Measurements from ENCODE around the gene PTGER4.
A peak's percentile ranks its signal among the peaks of the same experiment; 100 is the strongest.

The PTGER4 gene

DNA sequence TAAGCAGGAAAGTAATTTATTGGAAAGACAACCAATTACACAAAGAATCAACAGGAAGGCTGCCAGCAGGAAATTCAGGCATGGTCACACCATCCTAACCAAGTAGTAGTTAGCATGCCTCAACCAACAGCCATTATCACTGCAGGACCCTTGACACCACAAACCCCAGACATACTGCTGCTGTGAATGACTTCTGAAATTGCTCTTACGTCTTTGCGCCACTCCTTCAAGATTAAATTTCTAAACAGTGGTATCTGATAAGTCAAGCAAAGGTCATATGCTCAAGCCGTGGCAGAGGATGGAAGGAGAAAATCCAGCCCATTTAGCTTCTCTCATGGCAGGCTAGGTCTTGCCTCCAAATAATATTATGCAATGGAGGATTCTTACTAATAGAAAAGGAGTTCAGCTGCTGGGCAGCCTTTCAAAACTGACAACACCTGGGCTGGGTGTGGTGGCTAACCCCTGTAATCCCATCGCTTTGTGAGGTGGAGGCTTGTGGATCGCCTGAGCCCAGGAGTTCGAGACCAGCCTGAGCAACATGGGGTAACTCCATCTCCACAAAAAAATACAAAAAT is 5.0 kb upstream of the PTGER4 start:
- TF ChIP-seq ZFX (IDR thresholded peaks at IDR 0.05; ENCODE audit: borderline replicate concordance), result no peak
- TF ChIP-seq, protein P1, sequence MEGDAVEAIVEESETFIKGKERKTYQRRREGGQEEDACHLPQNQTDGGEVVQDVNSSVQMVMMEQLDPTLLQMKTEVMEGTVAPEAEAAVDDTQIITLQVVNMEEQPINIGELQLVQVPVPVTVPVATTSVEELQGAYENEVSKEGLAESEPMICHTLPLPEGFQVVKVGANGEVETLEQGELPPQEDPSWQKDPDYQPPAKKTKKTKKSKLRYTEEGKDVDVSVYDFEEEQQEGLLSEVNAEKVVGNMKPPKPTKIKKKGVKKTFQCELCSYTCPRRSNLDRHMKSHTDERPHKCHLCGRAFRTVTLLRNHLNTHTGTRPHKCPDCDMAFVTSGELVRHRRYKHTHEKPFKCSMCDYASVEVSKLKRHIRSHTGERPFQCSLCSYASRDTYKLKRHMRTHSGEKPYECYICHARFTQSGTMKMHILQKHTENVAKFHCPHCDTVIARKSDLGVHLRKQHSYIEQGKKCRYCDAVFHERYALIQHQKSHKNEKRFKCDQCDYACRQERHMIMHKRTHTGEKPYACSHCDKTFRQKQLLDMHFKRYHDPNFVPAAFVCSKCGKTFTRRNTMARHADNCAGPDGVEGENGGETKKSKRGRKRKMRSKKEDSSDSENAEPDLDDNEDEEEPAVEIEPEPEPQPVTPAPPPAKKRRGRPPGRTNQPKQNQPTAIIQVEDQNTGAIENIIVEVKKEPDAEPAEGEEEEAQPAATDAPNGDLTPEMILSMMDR (IDR thresholded peaks at IDR 0.05), result no peak
- H3K27ac ChIP-seq, result no peak overlapping the region

DNA sequence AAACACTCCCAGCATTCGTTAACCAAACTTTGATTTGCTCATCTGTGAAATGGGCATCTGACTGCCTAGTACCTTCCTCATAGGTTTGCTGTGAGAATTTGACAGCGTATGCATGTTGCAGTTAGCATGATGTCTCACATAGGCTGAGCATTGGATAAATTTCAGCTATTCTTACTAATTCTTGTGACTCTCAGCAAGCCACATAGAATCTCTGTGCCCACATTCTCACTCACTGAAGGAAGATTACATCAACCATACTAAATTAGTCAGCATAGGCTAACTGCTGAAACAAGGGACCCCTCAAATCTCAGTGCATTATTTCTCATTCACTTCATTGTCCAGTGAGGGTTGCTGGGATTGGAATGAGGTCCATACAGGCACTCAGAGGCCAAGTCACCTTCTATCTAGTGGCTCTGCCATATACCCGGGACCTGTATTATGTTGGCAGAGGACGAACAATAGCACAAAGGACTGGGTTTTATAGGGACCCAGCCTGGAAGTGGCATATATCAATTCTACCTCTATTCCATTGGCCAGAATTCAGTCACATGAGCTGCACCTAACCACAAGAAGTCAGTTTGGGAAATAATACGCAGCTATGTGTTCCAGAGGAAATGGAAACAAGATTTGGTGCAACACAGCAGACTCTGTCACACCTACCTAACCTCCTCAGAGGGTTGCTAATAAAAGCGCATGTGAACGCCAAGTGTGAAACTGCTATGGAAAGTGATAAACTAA is 4.2 kb upstream of the PTGER4 start:
- TF ChIP-seq, protein P1 (IDR thresholded peaks at IDR 0.05), result no peak
- no peak for TF ChIP-seq ZFX (IDR thresholded peaks at IDR 0.05; ENCODE audit: borderline replicate concordance)

DNA sequence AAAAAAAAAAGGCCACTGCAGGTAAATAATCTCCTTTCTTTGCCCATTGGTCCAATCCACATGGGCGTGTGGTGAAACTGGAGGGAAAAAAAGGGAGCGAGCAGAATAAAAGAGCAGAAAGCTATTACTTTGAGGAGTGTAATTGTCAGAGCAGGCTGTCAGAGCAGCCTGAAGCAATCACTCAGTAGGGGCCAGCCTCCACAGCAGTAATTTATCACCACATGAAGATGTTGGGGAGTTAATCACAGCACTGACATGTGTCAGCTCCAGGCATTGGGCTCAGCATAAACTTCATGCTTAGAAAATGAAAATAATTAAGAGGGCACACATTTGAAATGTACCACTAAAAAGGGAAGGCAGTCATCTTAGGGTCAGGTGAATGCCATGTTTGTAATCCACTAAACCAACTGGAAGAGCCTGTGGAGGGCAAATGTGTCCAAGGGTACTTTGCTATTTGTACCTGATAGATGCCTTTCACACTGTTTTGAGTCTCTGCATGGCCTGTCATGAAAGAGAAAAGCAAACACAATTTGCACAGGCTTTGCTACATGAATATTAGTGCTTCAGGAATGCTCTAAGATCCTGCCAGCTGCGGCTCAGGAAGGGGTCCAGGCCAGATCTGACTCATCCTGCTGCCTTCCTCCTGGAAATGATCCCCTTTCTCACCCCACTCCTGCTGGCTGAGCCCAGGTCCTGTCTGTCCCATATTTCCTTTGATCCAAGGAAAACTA is 2.9 kb upstream of the PTGER4 start:
- TF ChIP-seq ZFX (IDR thresholded peaks at IDR 0.05; ENCODE audit: borderline replicate concordance), result no peak
- TF ChIP-seq, protein P1 (IDR thresholded peaks at IDR 0.05), result no peak
- no peak overlapping the region for H3K27ac ChIP-seq

More for the DNA sequence above, 4.2 kb upstream of the PTGER4 start:
- no peak overlapping the region for H3K27ac ChIP-seq

DNA sequence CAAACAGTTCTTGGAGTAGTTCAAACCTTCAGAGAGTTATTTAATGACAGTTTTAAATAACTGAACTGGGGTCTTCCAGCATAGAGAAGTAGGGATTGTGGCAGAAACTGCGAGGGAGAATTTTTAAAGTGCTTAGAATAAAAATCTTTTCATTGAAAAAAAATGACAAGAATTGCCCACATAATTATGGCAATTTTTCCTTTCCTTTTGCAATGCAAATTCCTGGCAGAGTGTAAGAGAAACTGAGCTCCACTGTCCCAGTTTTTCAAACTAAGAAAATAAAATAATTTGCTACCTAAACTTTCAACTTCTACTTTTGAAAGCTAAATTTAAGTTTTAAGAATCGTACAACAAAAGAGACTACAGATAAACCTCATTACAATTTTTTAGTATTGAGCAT is 2.3 kb upstream of the PTGER4 start:
- H3K27ac ChIP-seq, result no peak overlapping the region
- TF ChIP-seq, protein P1 (IDR thresholded peaks at IDR 0.05), result no peak
- no peak for TF ChIP-seq ZFX (IDR thresholded peaks at IDR 0.05; ENCODE audit: borderline replicate concordance)

DNA sequence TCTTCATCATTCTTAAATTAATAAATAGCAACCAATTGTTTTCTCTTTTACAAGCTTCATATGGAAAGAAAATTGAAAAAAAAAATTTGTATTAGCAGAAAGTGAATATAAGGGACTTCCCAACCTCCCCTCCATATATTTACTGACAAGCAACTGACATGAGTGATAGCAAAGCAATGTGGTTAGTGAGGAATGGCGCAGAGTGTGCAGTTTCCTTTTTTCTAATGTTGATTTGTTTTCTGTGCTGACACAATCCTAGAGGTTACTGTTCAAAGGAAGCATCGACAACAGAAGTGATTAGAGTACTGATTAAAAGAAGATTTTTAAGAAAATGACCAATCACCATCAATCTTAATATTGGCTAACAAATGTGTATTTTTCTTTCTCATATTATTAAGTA is 1.7 kb upstream of the PTGER4 start:
- no peak for TF ChIP-seq ZFX (IDR thresholded peaks at IDR 0.05; ENCODE audit: borderline replicate concordance)
- TF ChIP-seq, protein P1 (IDR thresholded peaks at IDR 0.05), result no peak
- peak overlapping the region; percentile 93 for H3K27ac ChIP-seq

DNA sequence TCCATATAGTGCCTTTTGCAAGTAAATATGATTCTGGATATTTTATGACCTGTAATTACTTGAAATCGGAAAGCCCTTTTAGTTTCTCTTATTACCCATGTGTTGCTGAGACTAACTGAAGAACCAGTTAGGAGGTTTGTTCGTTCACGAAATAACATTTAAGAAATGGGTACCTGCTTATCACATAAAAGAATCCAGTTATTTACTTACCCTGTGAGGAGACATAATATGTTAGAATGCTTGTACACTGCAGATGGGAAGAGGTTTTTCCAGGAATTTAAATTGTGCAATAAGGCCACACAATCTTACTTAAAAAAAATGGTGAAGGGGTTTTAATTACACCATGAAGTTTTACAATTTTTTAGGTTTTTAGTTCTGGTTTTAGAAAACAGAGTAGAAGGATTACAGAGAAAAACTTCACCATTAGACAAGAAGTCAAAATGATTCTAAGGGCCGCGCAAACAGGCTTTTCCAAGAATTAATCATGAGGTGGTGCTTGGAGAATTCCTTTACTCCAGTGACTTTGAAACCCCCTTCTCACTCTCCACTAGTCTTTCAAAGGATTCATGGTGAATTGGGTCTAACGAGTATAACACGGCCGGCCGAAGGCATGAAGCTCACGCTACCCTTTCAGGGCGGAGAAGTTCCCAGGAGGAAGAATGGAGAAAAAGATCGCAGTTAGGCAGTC is 1.1 kb upstream of the PTGER4 start:
- TF ChIP-seq, protein P1 (IDR thresholded peaks at IDR 0.05), result no peak
- no peak for TF ChIP-seq ZFX (IDR thresholded peaks at IDR 0.05; ENCODE audit: borderline replicate concordance)
- H3K27ac ChIP-seq, result peak overlapping the region; percentile 93

Measured in 22Rv1 (cell line).